ENCODE results near the gene IL36RN.
"Not testable (repeated sequence)": the region's sequence is repeated elsewhere in the genome, so short reads cannot be mapped to it uniquely, and the experiment has no call there.

The IL36RN gene

DNA sequence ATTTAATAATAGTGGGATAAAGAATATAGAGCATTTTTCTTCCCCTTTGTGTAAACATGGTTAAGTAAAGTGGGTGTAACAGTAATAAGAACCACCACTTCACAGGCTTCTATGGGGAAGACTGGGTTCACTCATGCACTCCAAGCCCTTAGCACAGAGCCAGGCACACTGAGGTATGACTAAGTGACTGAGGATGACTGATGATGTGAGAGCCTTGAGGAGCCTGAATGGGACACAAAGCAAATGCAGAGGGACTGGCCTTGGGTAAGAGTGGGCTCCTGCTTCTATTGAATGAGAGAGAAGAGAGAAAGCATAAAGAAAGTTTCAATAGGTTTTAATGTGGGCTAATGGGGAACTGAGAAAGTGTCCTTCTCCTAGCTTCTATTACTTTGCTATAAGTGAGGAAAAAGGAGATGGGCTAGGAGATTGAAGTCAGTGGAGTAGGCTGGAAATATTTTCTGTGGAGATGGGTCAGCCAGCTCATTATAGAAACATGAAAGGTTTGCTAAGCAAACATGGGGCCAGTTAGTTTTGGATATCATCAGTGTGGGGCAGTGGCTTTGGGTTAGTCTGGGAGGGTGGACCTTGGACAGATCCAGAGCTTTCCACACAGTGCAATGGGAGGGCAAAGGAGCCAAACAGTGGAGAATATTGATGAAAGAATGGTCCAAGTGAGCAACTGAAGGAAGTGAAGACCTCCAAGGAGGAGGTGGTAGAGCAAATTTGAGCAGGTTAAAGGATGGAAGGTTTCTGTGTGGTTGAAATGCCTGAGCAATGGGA lies 29.4 kb downstream of the IL36RN start:
- H3K4me3 ChIP-seq (ENCODE audit: low read depth in 1 of 2, low read length in 2 of 2), result no peak overlapping the region
- H3K9me3 ChIP-seq (ENCODE audit: control insufficient read depth in 1 of 2, low read length in 2 of 2), result peaks cover 0 to 2% of the 10 kb centered on the region in 2 donors
- no peaks in the 10 kb centered on the region for H3K4me1 ChIP-seq (ENCODE audit: control insufficient read depth in 1 of 2, insufficient read depth in 2 of 2, low read length in 2 of 2)
- H3K27me3 ChIP-seq (ENCODE audit: low read depth, low read length), result no peaks in the 10 kb centered on the region
- H3K36me3 ChIP-seq (ENCODE audit: control insufficient read depth in 1 of 2, insufficient read depth in 2 of 2, low read length in 2 of 2), result no peaks in the 10 kb centered on the region
- H3K27ac ChIP-seq (ENCODE audit: low read length), result no peak overlapping the region

- no peak overlapping the region for H3K27ac ChIP-seq (ENCODE audit: low read length)
- no peak overlapping the region for H3K4me3 ChIP-seq (ENCODE audit: low read depth in 1 of 2, low read length in 2 of 2)
- peaks cover 0 to 3% of the 10 kb centered on the region in 2 donors for H3K9me3 ChIP-seq (ENCODE audit: control insufficient read depth in 1 of 2, low read length in 2 of 2)
- no peaks in the 10 kb centered on the region for H3K36me3 ChIP-seq (ENCODE audit: control insufficient read depth in 1 of 2, insufficient read depth in 2 of 2, low read length in 2 of 2)
- no peaks in the 10 kb centered on the region for H3K4me1 ChIP-seq (ENCODE audit: control insufficient read depth in 1 of 2, insufficient read depth in 2 of 2, low read length in 2 of 2)
- H3K27me3 ChIP-seq (ENCODE audit: low read depth, low read length), result no peaks in the 10 kb centered on the region
Observed at GRCh38 chr2:113089916-113090315, 30.9 kb downstream of the IL36RN start.

DNA sequence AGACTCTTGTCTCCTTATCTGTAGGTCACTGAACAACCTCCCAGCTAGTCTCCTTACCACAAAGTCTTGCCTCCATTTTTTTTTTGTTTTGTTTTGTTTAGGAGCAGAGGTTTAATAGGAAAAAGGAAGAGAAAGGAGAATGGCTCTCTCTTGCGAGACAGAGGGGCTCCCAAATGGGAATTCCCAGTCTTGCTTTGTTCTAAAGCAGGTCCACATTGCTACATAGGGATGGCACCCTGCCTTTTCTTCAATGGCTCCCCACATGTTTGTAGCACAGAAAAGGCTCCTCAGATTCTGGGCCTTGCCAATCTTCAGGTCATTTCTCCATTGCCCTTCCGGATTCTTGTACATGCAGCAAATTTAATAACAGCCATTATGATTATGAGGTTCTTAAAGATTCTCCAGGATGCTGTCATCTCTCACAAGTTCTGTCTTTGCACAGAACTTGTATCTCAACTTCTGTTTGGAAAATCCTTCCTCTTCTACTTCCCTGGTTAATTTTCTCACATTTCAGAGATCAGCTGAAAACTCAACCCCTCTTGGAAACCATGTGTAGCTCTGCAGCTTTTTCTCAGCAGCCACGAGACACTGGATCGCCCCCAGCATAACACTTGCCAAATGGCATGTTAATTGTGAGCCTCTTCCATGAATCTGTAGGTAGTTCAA lies 32.4 kb downstream of the IL36RN start:
- no peaks in the 10 kb centered on the region for H3K27me3 ChIP-seq (ENCODE audit: low read depth, low read length)
- H3K36me3 ChIP-seq (ENCODE audit: control insufficient read depth in 1 of 2, insufficient read depth in 2 of 2, low read length in 2 of 2), result no peaks in the 10 kb centered on the region
- no peak overlapping the region for H3K4me3 ChIP-seq (ENCODE audit: low read depth in 1 of 2, low read length in 2 of 2)
- peaks cover 0 to 6% of the 10 kb centered on the region in 2 donors for H3K9me3 ChIP-seq (ENCODE audit: control insufficient read depth in 1 of 2, low read length in 2 of 2)
- no peaks in the 10 kb centered on the region for H3K4me1 ChIP-seq (ENCODE audit: control insufficient read depth in 1 of 2, insufficient read depth in 2 of 2, low read length in 2 of 2)
- no peak overlapping the region for H3K27ac ChIP-seq (ENCODE audit: low read length)

GRCh38 chr2:113092864-113093612 lies 34.0 kb downstream of the IL36RN start:
- H3K27ac ChIP-seq (ENCODE audit: low read length), result no peak overlapping the region
- H3K4me1 ChIP-seq (ENCODE audit: control insufficient read depth in 1 of 2, insufficient read depth in 2 of 2, low read length in 2 of 2), result no peaks in the 10 kb centered on the region
- H3K4me3 ChIP-seq (ENCODE audit: low read depth in 1 of 2, low read length in 2 of 2), result no peak overlapping the region

GRCh38 chr2:113093613-113093977 lies 34.6 kb downstream of the IL36RN start:
- Histone ChIP-seq H3K9me3 (ENCODE audit: control insufficient read depth in 1 of 2, low read length in 2 of 2) (peaks cover 0 to 6% of the 10 kb centered on the region in 2 donors), H3K27ac (ENCODE audit: low read length) (no peak overlapping the region), H3K4me1 (ENCODE audit: control insufficient read depth in 1 of 2, insufficient read depth in 2 of 2, low read length in 2 of 2) (no peaks in the 10 kb centered on the region), H3K36me3 (ENCODE audit: control insufficient read depth in 1 of 2, insufficient read depth in 2 of 2, low read length in 2 of 2) (no peaks in the 10 kb centered on the region), H3K4me3 (ENCODE audit: low read depth in 1 of 2, low read length in 2 of 2) (no peak overlapping the region), H3K27me3 (ENCODE audit: low read depth, low read length) (no peaks in the 10 kb centered on the region)

More at GRCh38 chr2:113092864-113093612, 34.0 kb downstream of the IL36RN start:
- H3K9me3 ChIP-seq (ENCODE audit: control insufficient read depth in 1 of 2, low read length in 2 of 2), result peaks cover 0 to 6% of the 10 kb centered on the region in 2 donors
- H3K27me3 ChIP-seq (ENCODE audit: low read depth, low read length), result no peaks in the 10 kb centered on the region
- no peaks in the 10 kb centered on the region for H3K36me3 ChIP-seq (ENCODE audit: control insufficient read depth in 1 of 2, insufficient read depth in 2 of 2, low read length in 2 of 2)

DNA sequence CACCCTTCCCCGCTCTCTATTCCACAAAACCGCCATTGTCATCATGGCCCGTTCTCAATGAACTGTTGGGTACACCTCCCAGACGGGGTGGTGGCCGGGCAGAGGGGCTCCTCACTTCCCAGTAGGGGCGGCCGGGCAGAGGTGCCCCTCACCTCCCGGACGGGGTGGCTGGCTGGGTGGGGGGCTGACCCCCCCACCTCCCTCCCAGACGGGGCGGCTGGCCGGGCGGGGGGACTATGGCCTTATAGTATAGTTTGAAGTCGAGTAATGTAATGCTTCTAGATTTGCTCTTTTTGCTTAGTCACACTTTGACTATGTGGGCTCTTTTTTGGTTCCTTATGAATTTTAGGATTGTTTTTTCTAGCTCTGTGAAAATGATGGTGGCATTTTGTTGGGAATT lies 37.3 kb downstream of the IL36RN start:
- not testable (repeated sequence) for H3K4me3 ChIP-seq (ENCODE audit: low read depth in 1 of 2, low read length in 2 of 2); H3K9me3 ChIP-seq (ENCODE audit: control insufficient read depth in 1 of 2, low read length in 2 of 2); H3K36me3 ChIP-seq (ENCODE audit: control insufficient read depth in 1 of 2, insufficient read depth in 2 of 2, low read length in 2 of 2)

GRCh38 chr2:113096842-113097618 lies 38.0 kb downstream of the IL36RN start:
- not testable (repeated sequence) for H3K27me3 ChIP-seq (ENCODE audit: low read depth, low read length); H3K4me1 ChIP-seq (ENCODE audit: control insufficient read depth in 1 of 2, insufficient read depth in 2 of 2, low read length in 2 of 2); H3K36me3 ChIP-seq (ENCODE audit: control insufficient read depth in 1 of 2, insufficient read depth in 2 of 2, low read length in 2 of 2); H3K9me3 ChIP-seq (ENCODE audit: control insufficient read depth in 1 of 2, low read length in 2 of 2); H3K4me3 ChIP-seq (ENCODE audit: low read depth in 1 of 2, low read length in 2 of 2); H3K27ac ChIP-seq (ENCODE audit: low read length)

More for the DNA sequence above, 37.3 kb downstream of the IL36RN start:
- not testable (repeated sequence) for H3K27me3 ChIP-seq (ENCODE audit: low read depth, low read length); H3K4me1 ChIP-seq (ENCODE audit: control insufficient read depth in 1 of 2, insufficient read depth in 2 of 2, low read length in 2 of 2); H3K27ac ChIP-seq (ENCODE audit: low read length)

DNA sequence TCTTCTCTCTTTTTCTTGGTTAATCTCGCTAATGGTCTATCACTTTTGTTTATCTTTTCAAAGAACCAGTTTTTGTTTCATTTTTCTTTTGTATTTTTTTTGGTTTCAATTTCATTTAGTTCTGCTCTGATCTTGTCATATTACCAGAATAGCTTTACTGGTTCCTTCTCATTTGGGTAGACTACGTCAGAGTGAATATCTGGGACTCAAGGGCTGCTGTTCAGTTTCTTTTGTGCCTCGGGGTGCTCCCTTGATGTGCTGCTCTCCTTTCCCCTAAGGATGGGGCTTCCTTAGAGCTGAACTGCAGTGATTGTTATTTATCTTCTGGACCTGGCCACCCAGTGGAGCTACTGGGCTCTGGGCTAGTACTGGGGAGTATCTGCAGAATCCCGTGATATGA lies 39.0 kb downstream of the IL36RN start:
- no peaks in the 10 kb centered on the region for H3K27me3 ChIP-seq (ENCODE audit: low read depth, low read length)
- no peak overlapping the region for H3K27ac ChIP-seq (ENCODE audit: low read length)
- H3K9me3 ChIP-seq (ENCODE audit: control insufficient read depth in 1 of 2, low read length in 2 of 2), result peaks cover 0 to 9% of the 10 kb centered on the region in 2 donors
- H3K36me3 ChIP-seq (ENCODE audit: control insufficient read depth in 1 of 2, insufficient read depth in 2 of 2, low read length in 2 of 2), result no peaks in the 10 kb centered on the region
- no peaks in the 10 kb centered on the region for H3K4me1 ChIP-seq (ENCODE audit: control insufficient read depth in 1 of 2, insufficient read depth in 2 of 2, low read length in 2 of 2)
- H3K4me3 ChIP-seq (ENCODE audit: low read depth in 1 of 2, low read length in 2 of 2), result no peak overlapping the region

DNA sequence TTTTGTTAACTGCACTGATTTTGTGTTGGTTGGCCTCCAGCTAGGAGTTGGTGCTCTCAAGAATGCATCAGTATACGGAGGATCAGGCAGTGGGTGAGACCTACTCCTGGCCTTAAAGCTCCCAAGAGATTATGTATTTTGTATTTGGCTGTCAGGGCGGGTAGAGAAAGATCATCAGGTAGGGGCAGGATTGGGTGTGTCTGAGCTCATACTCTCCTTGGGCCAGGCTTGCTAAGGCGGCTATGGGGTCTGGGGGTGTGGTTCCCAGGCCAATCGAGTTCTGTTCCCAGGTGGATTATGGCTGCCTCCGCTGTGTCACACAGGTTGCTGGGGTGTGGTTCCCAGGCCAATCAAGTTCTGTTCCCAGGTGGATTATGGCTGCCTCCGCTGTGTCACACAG lies 39.5 kb downstream of the IL36RN start:
- Histone ChIP-seq H3K27ac (ENCODE audit: low read length) (no peak overlapping the region), H3K27me3 (ENCODE audit: low read depth, low read length) (no peaks in the 10 kb centered on the region), H3K36me3 (ENCODE audit: control insufficient read depth in 1 of 2, insufficient read depth in 2 of 2, low read length in 2 of 2) (no peaks in the 10 kb centered on the region), H3K4me1 (ENCODE audit: control insufficient read depth in 1 of 2, insufficient read depth in 2 of 2, low read length in 2 of 2) (no peaks in the 10 kb centered on the region), H3K9me3 (ENCODE audit: control insufficient read depth in 1 of 2, low read length in 2 of 2) (peaks cover 0 to 9% of the 10 kb centered on the region in 2 donors), H3K4me3 (ENCODE audit: low read depth in 1 of 2, low read length in 2 of 2) (no peak overlapping the region)

DNA sequence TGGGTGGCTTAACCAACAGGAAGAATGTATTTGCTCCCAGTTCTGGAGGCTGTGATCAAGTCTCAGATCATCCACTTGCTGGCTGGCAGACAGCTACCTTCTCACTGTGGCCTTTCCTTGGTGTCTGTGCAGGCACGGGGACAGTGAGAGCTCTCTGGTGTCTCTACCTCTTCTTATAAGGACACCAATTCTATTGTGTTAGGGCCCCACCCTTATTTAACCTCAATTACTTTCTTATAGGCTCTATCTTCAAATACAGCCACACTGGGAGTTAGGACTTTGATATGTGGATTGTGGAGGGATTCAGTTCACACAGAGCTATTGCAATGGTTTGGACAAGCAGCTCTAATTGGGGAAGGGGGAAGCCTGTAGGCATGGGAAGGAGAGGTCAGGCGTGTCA lies 43.1 kb downstream of the IL36RN start:
- Histone ChIP-seq H3K4me3 (ENCODE audit: low read depth in 1 of 2, low read length in 2 of 2) (no peak overlapping the region), H3K27ac (ENCODE audit: low read length) (no peak overlapping the region), H3K36me3 (ENCODE audit: control insufficient read depth in 1 of 2, insufficient read depth in 2 of 2, low read length in 2 of 2) (no peaks in the 10 kb centered on the region), H3K27me3 (ENCODE audit: low read depth, low read length) (no peaks in the 10 kb centered on the region), H3K4me1 (ENCODE audit: control insufficient read depth in 1 of 2, insufficient read depth in 2 of 2, low read length in 2 of 2) (no peaks in the 10 kb centered on the region), H3K9me3 (ENCODE audit: control insufficient read depth in 1 of 2, low read length in 2 of 2) (peaks cover 0 to 3% of the 10 kb centered on the region in 2 donors)

DNA sequence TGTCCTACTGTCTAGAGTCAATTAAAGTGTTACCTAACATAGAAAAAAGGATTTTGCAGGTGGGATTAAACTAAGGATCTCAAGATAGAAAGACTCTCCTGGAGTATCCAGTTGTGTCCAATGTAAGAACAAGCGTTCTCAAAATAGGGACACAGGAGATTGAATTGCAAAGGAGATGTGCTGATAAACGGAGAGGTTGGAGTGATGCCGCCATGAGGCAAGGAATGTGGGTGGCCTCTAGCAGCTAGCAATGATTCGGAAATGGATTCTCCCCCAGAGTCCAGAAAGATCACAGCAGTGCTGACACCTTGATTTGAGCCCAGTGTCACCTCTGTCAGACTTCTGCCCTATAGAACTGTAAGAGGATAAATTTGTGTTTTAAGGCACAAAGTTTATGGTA lies 44.3 kb downstream of the IL36RN start:
- Histone ChIP-seq H3K27ac (ENCODE audit: low read length) (no peak overlapping the region), H3K36me3 (ENCODE audit: control insufficient read depth in 1 of 2, insufficient read depth in 2 of 2, low read length in 2 of 2) (no peaks in the 10 kb centered on the region), H3K9me3 (ENCODE audit: control insufficient read depth in 1 of 2, low read length in 2 of 2) (peaks cover 0 to 3% of the 10 kb centered on the region in 2 donors), H3K4me3 (ENCODE audit: low read depth in 1 of 2, low read length in 2 of 2) (no peak overlapping the region), H3K4me1 (ENCODE audit: control insufficient read depth in 1 of 2, insufficient read depth in 2 of 2, low read length in 2 of 2) (no peaks in the 10 kb centered on the region), H3K27me3 (ENCODE audit: low read depth, low read length) (no peaks in the 10 kb centered on the region)
